HG02840 (cell line): ENCODE results near the gene LHX2.

Source experiments
- ATAC-seq: cut with Tn5 transposase; IDR thresholded peaks from one replicate; pipeline ENCODE4 v1.9.1; 2021; ENCODE audit warnings: mild to moderate bottlenecking, moderate library complexity, moderate number of reproducible peaks; ENCODE audit not compliant: unreplicated experiment, low FRiP score

LHX2 gene

DNA sequence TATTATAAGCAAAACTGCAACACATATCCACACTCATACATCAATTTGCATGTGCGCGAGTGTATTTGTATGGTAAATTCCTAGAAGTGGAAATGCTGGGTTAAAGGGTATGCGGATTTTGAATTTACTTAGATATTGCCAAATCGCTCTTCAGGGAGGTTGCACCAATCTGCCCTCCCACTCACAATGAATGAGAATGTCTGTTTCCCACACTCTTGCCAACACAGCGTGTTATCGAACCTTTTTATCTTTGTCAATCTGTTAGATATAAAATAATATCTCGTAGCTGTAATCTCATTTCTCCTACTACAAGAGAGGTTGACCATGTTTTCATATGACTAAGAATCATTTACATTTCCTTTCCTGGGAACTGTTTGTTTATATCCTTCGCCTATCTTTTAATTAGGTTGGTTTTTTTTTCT, 35.7 kb downstream of the LHX2 start:
- ATAC-seq = no peak

DNA sequence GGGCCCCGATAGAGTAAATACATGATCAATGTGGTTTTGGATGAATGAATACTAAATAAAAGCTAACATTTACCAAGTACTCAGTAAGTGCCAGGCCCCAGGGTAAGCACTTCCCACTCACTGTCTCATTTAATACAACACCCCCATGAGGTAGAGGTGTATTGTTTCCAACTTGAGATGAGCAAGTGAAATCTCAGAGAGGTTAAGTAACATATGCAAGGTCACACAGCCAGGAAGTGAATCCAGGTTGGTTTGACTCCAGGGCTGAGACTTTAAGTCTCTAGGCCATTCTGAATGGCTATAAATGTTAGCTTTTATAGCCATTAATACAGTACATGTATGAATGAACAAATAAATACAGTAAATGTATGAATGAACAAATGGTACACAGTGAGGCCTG, 39.4 kb downstream of the LHX2 start:
- ATAC-seq = no peak

DNA sequence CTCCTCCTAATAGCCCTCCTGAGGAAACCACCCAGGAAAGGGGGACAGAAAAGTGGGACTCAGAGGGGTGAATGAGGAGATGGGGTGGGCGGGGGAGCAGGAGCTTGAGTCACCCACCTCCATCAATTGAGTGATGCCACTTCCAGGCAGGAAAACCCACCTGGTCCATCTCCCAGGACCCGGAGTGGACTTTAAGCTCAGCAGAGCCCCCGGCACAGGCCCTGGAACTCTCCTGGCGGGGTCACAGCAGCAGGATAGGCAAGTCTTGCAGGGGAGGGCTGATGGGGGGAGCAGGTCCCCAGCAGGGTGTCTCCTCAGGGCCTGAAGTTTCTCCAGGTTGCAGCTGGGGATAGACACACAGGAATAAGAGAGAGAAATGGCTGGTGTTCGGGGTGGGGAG, 40.8 kb downstream of the LHX2 start:
- no peak for ATAC-seq

DNA sequence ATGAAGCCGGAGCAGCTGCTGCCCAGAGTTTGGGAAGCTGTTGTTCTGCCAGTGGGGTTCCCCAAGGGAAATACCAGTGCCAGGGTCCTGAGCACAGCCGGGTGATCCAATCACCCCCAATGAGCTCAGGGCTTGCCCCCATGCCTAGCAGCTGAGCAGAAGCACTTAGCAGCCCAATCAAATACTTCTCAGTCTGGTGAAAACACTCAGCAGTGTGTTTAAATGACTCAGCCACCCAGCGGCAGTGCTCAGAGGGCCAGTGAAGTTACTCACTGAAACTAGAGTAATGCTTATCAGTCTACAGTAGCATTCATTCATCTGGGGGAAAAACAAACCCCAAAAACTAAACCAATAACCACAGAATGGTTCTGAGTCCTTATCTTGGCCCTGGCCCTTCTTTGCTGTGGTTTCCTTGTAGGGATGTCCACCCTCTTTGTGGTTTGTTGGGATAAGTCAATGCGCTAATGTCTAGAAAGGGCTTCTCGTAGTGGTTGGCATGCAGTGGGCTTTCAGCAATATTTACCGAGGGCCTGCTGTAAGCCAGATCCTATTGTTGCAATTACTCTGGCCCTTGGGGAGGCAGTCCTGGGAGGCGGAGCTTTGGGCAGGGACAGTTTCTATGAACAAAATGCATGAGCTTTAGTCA, 43.1 kb downstream of the LHX2 start:
- peak; percentile 97 for ATAC-seq

DNA sequence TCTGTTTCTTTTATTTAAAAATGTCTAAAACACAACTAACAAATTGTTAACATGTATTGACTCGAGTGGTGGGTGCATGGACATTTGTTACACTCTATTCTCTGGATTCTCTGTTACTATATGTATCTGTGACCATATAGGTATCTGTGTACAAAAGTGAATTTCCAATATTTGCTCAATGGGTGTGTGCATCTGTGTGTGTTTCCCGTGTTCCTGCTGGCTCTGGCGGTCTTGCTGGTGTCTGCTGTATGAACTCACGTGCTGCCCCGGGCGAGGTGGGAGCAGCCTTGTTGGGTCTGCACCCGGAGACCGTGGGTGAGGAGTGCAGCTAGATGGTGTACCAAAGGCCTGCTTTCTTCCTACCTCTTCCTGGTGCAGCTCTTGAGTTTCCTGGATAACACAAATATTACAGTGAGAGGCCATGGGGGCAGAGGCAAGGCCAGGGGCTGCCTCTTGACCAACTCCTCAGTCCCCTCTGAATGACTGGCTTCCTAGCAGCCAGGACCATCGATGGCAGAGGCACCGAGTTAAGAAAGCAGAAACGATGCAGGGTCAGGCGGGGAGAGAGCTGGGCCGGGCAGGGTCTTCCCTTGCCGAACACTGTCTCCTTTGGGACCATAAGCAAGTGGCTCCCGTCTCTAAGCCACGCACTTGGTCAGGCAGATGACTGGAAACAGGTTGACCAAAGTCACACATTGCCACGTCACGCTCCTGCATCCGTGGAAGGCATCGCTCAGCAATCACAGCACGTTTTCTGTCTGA, 49.5 kb downstream of the LHX2 start:
- ATAC-seq = no peak

DNA sequence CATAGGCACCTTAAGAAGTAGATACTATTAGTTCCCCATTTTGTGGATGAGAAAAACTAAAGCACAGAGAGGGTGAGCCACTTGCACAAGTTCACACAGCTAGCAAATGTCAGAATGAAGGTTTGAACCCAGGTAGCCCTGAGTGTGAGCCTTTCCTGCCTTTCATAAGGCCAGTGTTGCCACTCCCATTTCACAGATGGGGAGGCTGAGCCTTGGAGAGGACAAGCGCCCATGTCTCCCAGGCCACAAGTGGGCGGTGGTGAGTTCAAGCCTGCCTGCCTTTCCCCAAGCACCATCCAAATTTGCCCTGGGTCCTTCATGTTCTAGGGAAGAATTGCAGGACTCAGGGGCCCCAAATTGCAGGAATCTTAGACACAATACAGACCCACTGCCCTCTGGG, 50.6 kb downstream of the LHX2 start:
- no peak for ATAC-seq

DNA sequence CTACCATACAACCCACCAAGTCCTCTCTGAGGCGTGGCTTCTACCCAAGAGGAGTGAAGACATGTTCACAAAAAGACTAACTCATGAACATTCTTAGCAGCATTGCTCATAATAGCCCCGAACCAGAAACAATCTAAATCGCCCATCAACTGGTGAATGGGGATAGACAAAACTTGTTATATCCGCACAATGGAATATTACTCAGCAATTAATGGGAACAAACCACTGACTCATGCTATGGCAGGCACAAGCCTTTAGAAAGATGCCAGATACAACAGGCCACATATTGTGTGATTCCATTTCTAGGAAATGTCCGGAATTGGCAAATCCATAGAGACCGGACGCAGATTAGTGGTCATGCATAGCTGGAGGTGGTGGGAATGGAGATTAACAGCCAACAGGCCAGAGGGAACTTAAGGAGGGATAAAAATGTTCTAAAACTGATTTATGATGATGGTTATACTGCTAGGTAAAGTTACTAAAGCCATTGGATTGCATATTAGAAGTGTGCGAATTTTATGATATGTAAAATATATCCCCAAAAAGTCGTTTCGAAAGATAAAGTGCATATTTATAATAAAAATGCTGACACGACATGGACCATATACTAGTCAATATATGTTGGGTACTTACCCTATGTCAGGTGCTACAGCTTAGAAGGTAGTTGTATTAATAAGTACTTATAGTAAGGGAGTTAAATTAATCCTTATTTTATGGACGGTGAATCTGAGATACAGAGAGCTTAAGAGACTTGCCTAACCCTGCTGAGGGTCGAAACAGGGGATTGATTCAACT, 55.4 kb downstream of the LHX2 start:
- no peak for ATAC-seq

DNA sequence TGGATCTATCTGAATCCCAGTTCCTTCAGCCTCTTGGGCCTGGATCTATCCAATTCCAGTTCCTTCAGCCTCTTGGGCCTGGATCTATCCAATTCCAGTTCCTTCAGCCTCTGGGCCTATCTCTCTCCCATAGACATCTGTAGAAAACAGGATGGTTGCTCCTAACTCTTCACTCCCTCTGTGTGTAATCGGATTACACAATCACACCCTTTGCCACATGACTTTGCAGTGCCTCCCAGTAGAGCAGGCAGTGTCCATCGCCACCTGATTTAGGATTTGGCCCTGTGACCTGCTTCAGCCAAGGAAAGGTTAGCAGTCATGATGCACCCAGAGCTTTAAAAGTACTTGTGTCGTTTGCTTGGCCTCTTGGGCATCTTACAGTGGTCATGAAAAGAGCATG, 56.7 kb downstream of the LHX2 start:
- no peak for ATAC-seq

DNA sequence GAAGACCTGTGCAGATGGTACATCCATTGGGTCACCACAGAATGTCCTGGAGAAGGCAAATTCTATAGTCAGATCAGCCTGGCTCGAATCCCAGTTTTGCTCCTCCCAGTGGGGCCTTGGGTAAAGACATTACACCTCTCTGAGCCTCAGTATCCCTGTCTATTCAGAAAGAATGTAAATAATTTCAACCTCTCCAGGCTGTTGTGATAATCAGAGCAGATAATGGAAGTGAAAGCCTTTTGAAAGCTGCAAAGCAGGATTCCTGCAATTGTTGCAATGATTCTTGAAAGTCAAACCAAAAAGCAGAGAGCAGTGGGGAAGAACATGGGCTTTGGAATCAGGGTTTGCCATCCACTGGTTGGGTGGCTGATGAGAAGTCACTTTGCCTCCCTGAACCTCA, 63.2 kb downstream of the LHX2 start:
- ATAC-seq = no peak

DNA sequence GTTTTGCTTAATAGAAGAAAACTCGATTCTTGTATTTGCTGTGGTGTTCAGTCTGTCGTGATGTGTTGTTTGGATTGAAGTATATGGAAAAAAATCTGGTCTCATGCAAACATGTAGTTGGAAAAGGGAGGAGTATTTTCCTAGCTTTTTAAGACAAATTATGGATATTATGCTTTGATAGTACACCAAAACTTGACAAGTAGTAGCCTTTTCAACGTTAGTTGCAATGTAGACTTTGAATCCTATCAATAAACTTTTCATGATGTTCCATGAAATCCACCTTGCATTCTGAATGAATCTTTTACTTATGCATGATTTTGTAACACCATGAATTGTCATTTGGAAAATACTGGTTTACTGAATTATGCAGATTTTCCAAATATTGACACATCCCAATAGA, 64.2 kb downstream of the LHX2 start:
- ATAC-seq = no peak

DNA sequence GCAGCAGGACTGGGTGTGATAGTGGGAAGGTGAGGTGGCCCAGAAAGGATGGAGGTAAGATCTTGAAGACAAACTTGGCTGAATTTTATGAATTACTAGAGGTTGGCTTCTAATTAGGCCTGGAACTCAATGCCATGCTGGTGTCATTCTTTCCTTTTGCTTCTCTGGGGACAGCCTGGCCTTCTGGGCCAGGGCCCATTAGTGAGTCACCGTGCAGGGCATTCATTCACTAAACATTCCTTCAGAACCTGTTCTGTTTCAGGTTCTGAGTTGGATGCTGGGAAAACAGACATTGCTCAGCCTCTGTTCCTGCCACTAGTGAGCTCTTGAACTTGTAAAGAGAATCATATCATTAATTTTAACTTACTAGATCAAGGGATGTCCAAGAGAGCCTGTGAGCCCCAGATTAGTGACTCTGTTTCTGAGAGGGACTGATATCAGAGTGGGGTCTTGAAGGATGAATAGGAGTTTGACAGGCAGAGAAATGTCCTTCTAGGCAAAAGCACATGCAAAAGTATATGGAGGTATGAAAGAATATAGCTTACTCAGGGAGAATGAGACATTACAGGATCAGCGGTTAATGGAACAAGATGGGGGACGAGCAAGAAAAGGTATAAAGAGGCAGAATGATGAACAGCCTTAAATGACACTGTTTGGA, 66.5 kb downstream of the LHX2 start:
- ATAC-seq = no peak

DNA sequence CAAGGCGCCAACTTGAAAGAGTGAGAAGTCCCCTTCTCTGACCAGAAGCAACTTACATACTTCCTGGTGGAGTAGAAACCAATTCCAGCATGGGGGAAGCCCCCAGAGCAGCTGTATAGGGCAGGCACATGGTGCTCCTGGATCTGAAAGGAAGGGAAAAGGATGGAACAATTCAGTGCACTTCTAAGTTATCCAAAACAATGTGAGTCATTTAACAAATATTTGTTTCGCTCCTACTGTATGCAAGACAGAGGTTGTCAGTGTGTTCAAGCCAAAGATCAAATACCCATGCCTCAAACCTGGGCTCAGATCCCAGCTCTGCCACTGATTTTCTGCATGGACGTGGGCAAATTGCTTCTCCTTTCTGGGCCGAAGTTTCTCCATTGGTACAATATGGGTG, 67.1 kb downstream of the LHX2 start:
- ATAC-seq = no peak

DNA sequence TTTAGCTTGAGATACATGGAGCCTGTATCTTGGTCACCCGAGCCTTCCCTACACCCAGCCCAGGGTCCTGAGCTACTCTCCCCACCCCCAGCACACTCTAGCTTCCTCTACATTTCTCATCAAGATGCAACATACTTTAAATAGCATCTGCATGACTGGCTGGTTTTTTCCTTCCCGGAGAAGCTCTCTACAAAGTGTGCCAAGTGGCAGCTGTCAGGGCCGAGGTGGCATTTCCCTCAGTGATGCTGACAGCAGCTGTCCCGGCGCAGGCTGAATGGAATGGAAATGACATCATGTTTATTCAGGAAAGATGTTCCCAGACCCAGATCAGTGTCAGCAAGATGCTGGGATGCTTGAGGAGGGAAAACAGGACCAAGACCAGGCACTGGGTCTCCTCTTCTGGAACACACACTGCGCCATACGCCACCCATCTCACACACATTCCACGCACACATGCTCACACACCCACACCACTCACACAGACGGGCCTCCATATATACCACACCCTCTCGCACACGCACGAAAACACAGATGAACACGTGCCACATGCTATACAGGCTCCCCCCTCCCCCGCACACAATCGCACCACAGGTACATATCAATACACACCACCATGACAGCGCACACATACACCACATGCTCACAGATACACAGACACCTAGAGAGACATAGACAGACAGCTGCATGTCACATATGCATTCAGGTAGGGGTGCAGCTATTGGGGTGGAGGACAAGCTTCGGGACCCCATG, 67.8 kb downstream of the LHX2 start:
- no peak for ATAC-seq

DNA sequence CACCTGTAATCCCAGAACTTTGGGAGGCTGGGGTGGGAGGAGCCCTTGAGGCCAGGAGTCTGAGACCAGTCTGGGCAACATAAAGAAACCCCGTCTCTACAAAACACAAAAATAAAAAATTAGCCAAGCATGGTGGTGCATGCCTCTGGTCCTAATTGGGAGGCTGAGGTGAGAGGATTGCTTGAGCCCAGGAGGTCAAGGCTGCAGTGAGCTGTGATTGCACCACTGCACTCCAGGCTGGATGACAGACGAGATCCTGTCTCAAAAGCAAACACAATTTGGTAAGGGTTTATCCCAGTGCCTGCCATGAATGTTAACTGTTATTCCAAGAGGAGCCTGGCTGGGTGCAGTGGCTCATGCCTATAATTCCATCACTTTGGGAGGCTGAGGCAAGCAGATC, 71.1 kb downstream of the LHX2 start:
- no peak for ATAC-seq
